Measurements from ENCODE around the gene TSHZ1.

Gene TSHZ1

DNA sequence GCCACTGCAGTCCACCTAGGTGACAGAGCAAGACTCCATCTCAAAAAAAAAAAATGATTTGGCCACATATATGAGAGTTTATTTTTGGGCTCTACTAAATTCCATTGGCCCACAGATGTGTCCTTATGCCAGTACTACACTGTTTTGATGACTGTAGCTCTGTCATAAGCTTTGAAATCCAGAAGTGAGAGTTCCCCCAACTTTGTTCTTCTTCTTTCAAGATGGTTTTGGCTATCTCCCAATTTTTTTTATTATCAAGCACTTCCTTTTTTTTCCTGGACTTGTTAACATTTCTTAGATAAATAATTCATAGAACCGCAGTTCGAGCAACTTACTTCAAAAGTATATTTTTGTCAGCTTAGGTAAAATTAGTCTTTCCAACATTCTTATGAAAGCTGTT is 96.9 kb downstream of the TSHZ1 start:
- Histone ChIP-seq H3K36me3 (ENCODE audit: insufficient read depth, low read length) (no peaks in the 10 kb centered on the region), H3K27me3 (ENCODE audit: insufficient read depth, low read length) (no peaks in the 10 kb centered on the region), H3K9ac (ENCODE audit: low read depth, low read length) (no peak overlapping the region), H3K4me3 (ENCODE audit: low read length) (no peak overlapping the region), H3K27ac (ENCODE audit: low read depth, low read length) (no peak overlapping the region), H3K9me3 (ENCODE audit: insufficient read depth, low read depth, low read length) (no peaks in the 10 kb centered on the region), H3K4me1 (ENCODE audit: insufficient read depth, low read length) (no peaks in the 10 kb centered on the region)
- whole genome bisulfite sequencing: no CpG with 5 or more reads among the region's 2 CpGs

DNA sequence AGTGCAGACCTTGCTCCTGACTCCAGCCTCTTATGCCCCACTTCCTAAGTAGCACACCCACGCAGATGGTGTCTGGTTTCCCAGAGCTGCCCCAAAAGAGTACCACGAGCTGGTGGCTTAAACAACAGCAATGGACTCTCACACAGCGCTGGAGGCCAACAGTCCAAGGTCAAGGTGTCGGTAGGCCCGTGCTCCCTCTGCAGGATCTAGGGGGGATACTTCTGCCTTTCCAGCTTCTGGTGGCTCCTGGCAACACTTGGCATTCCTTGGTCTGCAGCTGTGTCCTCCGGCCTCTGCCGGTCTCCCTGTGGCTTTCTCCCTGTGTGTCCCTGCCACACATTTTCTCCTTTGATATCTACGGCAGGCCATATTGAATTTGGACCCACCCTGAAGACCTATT is 99.0 kb downstream of the TSHZ1 start:
- Histone ChIP-seq H3K9ac (ENCODE audit: low read depth, low read length) (no peak overlapping the region), H3K9me3 (ENCODE audit: insufficient read depth, low read depth, low read length) (no peaks in the 10 kb centered on the region), H3K4me1 (ENCODE audit: insufficient read depth, low read length) (no peaks in the 10 kb centered on the region), H3K27me3 (ENCODE audit: insufficient read depth, low read length) (no peaks in the 10 kb centered on the region), H3K4me3 (ENCODE audit: low read length) (no peak overlapping the region), H3K36me3 (ENCODE audit: insufficient read depth, low read length) (no peaks in the 10 kb centered on the region), H3K27ac (ENCODE audit: low read depth, low read length) (no peak overlapping the region)
- 81% methylated on average over 8 of the region's 8 CpGs for WGBS

DNA sequence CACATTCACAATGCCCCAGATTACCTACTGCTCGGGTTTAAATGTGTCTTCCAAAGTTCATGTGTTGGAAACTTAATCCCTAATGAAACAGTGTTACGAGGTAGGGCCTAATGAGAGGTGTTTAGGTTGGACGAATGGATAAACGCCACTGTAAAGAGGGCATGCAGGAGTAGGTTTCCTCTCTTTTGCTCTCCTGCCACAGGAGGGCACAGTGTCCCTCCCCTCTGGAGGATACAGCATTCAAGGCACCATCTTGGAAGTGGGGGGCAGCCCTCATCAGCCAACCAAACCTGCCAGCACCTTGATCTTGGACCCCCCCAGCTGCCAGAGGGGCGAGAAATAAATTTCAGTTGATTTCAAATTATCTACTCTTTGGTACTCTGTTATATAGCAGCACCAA is 103.5 kb downstream of the TSHZ1 start:
- Histone ChIP-seq H3K4me3 (ENCODE audit: low read length) (no peak overlapping the region), H3K36me3 (ENCODE audit: insufficient read depth, low read length) (no peaks in the 10 kb centered on the region), H3K27ac (ENCODE audit: low read depth, low read length) (no peak overlapping the region), H3K27me3 (ENCODE audit: insufficient read depth, low read length) (no peaks in the 10 kb centered on the region), H3K9me3 (ENCODE audit: insufficient read depth, low read depth, low read length) (no peaks in the 10 kb centered on the region), H3K9ac (ENCODE audit: low read depth, low read length) (no peak overlapping the region), H3K4me1 (ENCODE audit: insufficient read depth, low read length) (no peaks in the 10 kb centered on the region)
- 92% methylated on average over 5 of the region's 5 CpGs for WGBS

DNA sequence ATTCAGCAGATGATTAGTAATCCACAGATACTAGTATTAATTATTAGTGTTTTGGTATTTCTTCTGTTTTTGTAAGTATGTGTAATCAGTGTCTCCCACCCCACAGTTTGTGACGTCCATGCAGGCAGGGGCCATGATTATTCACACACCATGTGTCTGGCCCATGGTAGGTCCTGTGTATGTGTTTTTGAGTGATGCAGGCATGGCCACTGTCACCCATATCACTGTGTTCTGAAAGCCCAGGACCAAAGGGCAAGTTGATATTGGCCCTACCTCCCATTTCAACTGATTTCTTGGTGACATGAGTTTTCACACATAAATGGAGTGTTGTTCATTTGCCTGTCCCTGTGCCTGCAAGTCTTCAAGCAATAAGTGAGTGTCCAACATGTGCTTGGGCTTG is 104.0 kb downstream of the TSHZ1 start:
- H3K27me3 ChIP-seq (ENCODE audit: insufficient read depth, low read length): no peaks in the 10 kb centered on the region
- no peaks in the 10 kb centered on the region for H3K36me3 ChIP-seq (ENCODE audit: insufficient read depth, low read length)
- WGBS: 100% methylated on average over 1 of the region's 1 CpG
- no peak overlapping the region for H3K4me3 ChIP-seq (ENCODE audit: low read length)
- H3K27ac ChIP-seq (ENCODE audit: low read depth, low read length): no peak overlapping the region
- H3K9ac ChIP-seq (ENCODE audit: low read depth, low read length): no peak overlapping the region
- H3K9me3 ChIP-seq (ENCODE audit: insufficient read depth, low read depth, low read length): no peaks in the 10 kb centered on the region
- H3K4me1 ChIP-seq (ENCODE audit: insufficient read depth, low read length): no peaks in the 10 kb centered on the region

DNA sequence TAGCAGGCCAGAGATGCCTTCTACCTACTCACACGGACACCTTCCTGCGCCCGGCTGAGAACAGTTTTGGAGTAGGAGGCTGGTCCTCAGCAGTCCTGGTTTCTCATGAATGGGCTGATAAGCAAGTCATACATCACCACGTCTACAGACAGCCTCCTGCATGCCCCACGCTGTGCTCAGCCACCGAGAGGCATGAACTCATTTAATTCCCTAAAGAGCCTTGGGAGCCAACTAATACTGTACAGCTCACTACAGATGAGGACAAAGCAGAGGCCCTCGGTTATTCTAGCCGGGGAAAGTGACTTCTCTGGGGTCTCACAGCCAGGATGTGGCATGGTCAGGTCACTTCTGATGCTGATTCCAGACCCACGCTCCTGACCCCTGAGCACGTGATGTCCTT is 105.6 kb downstream of the TSHZ1 start:
- Histone ChIP-seq H3K4me1 (ENCODE audit: insufficient read depth, low read length) (no peaks in the 10 kb centered on the region), H3K36me3 (ENCODE audit: insufficient read depth, low read length) (no peaks in the 10 kb centered on the region), H3K4me3 (ENCODE audit: low read length) (no peak overlapping the region), H3K9me3 (ENCODE audit: insufficient read depth, low read depth, low read length) (no peaks in the 10 kb centered on the region), H3K9ac (ENCODE audit: low read depth, low read length) (no peak overlapping the region), H3K27me3 (ENCODE audit: insufficient read depth, low read length) (no peaks in the 10 kb centered on the region), H3K27ac (ENCODE audit: low read depth, low read length) (no peak overlapping the region)
- 96% methylated on average over 10 of the region's 10 CpGs for WGBS

DNA sequence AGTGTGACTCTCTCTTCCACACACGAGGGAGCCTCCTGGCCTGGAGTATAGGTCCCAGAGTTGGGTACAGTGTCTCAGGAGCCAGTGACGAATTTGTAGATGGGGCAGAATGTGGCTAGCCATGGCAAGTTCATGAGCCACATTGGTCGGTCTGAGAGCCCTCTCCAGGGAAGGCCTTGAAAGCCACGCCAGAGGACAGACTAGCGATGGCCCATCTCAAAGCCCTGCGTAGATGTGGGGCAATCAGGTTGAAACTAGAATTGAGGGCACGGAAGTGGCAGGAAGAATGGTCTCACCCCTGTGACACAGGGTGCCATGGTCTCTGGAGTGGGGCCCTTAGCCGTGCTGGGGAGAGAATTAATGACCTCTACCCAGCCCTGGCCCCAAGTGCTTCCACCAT is 106.2 kb downstream of the TSHZ1 start:
- Histone ChIP-seq H3K36me3 (ENCODE audit: insufficient read depth, low read length) (no peaks in the 10 kb centered on the region), H3K9ac (ENCODE audit: low read depth, low read length) (no peak overlapping the region), H3K27ac (ENCODE audit: low read depth, low read length) (no peak overlapping the region), H3K4me1 (ENCODE audit: insufficient read depth, low read length) (no peaks in the 10 kb centered on the region), H3K9me3 (ENCODE audit: insufficient read depth, low read depth, low read length) (no peaks in the 10 kb centered on the region), H3K4me3 (ENCODE audit: low read length) (no peak overlapping the region), H3K27me3 (ENCODE audit: insufficient read depth, low read length) (no peaks in the 10 kb centered on the region)
- WGBS: 94% methylated on average over 8 of the region's 8 CpGs

DNA sequence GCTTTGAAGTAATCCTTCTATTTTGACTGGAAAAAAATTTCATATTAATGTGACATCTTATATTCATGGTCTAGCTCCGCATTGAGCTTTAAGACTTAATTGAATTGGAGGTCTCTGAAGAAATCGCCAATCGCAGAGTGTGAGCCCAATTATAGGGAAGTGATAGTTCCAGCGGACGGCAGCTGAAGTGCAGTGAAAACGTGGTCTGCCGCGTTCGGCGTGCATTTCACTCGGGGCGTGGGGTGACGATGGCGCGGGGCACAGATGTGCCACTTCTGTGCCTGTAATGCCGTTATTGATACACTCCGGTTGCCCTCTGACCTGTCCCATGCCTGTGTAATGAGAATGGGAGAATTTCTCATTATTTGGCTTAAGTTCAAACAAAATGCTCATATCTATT is 106.7 kb downstream of the TSHZ1 start:
- H3K9me3 ChIP-seq (ENCODE audit: insufficient read depth, low read depth, low read length): no peaks in the 10 kb centered on the region
- 98% methylated on average over 17 of the region's 17 CpGs for WGBS
- no peaks in the 10 kb centered on the region for H3K27me3 ChIP-seq (ENCODE audit: insufficient read depth, low read length)
- H3K4me1 ChIP-seq (ENCODE audit: insufficient read depth, low read length): no peaks in the 10 kb centered on the region
- no peak overlapping the region for H3K9ac ChIP-seq (ENCODE audit: low read depth, low read length)
- H3K36me3 ChIP-seq (ENCODE audit: insufficient read depth, low read length): no peaks in the 10 kb centered on the region
- no peak overlapping the region for H3K4me3 ChIP-seq (ENCODE audit: low read length)
- no peak overlapping the region for H3K27ac ChIP-seq (ENCODE audit: low read depth, low read length)

DNA sequence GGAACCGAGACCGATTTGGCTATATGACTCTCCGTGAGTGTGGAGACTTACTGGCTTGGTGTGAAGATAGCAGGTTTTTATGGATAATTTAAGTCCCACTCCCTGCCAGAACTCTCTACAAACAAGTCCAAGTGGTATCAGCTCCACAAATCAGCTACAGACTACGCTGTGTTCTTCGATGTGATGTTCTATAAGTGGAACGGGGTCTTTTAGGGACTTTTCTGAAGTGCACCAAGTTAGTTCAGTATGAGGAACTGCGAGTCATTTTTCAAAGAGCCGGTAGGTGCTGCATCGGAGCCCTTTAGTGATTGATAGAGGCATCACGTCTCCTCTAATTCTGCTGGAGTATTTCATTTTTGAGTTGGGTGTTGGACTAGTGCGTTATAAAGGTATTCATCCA is 107.1 kb downstream of the TSHZ1 start:
- H3K9ac ChIP-seq (ENCODE audit: low read depth, low read length): no peak overlapping the region
- H3K36me3 ChIP-seq (ENCODE audit: insufficient read depth, low read length): no peaks in the 10 kb centered on the region
- H3K4me1 ChIP-seq (ENCODE audit: insufficient read depth, low read length): no peaks in the 10 kb centered on the region
- no peak overlapping the region for H3K4me3 ChIP-seq (ENCODE audit: low read length)
- no peaks in the 10 kb centered on the region for H3K9me3 ChIP-seq (ENCODE audit: insufficient read depth, low read depth, low read length)
- WGBS: 96% methylated on average over 10 of the region's 11 CpGs
- no peak overlapping the region for H3K27ac ChIP-seq (ENCODE audit: low read depth, low read length)
- H3K27me3 ChIP-seq (ENCODE audit: insufficient read depth, low read length): no peaks in the 10 kb centered on the region

DNA sequence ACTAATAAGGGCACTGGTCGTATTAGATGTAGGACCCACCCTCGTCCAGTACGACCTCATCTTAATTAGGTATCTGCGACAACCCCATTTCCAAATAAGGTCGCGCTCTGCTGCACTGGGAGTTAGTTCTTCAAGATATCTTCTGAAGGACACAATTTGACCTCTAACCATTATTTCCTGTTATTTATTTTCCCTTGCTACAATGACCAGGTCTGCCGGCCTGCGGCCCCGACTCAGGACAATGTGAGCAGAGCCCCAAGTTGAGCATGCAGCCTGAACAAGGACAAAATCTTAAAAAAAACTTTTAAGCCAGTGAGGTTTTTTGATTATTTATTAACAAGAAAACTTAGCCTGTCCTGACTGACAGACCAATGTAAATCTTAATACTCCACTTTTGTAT is 109.3 kb downstream of the TSHZ1 start:
- no peaks in the 10 kb centered on the region for H3K4me1 ChIP-seq (ENCODE audit: insufficient read depth, low read length)
- WGBS: 97% methylated on average over 9 of the region's 9 CpGs

DNA sequence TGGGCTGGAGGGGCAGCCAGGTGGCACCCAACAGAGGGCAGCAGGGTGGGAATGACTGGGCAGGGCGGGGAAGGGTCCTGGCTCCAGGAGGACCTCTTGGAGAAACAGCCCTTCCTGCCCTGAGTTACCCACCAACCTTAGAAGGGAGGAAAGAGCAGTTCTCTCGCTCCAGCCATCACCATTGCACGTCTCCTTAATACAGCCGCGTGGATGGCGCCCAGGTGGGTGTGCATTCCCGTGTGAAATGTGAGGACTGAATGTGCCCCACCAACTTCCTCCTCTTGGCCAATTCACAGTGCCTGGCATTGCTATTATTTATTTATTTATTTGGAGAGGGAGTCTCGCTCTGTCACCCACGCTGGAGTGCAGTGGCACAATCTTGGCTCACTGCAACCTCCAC is 109.9 kb downstream of the TSHZ1 start:
- Histone ChIP-seq H3K4me1 (ENCODE audit: insufficient read depth, low read length) (no peaks in the 10 kb centered on the region), H3K4me3 (ENCODE audit: low read length) (no peak overlapping the region), H3K9me3 (ENCODE audit: insufficient read depth, low read depth, low read length) (0 out of 2 replicates have a peak, but pooled peaks cover 2% of the 10 kb centered on the region), H3K27me3 (ENCODE audit: insufficient read depth, low read length) (no peaks in the 10 kb centered on the region), H3K36me3 (ENCODE audit: insufficient read depth, low read length) (no peaks in the 10 kb centered on the region), H3K9ac (ENCODE audit: low read depth, low read length) (no peak overlapping the region), H3K27ac (ENCODE audit: low read depth, low read length) (no peak overlapping the region)
- 98% methylated on average over 9 of the region's 9 CpGs for WGBS

More for the DNA sequence above, 109.3 kb downstream of the TSHZ1 start:
- no peak overlapping the region for H3K4me3 ChIP-seq (ENCODE audit: low read length)
- no peaks in the 10 kb centered on the region for H3K36me3 ChIP-seq (ENCODE audit: insufficient read depth, low read length)
- no peak overlapping the region for H3K9ac ChIP-seq (ENCODE audit: low read depth, low read length)
- no peak overlapping the region for H3K27ac ChIP-seq (ENCODE audit: low read depth, low read length)
- H3K27me3 ChIP-seq (ENCODE audit: insufficient read depth, low read length): no peaks in the 10 kb centered on the region
- no peaks in the 10 kb centered on the region for H3K9me3 ChIP-seq (ENCODE audit: insufficient read depth, low read depth, low read length)

DNA sequence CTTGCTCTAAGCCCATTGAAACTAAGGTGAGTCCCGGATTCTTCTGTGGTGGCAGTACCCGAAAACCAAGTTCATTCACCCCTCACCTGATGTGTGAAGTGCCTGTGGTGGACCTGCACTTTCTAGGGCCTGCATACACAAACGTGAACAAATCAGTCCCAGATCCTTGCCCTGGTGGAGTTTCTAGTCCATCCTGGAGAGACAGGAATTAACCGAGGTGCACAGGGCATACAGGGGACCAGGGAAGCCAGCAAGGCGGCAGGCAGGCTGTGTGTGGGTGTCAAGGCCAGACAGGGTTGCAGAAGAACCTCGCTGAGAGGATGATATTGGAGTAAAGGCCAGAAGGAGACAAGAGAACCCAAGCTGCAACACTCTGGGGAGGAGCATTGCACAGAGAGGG is 110.8 kb downstream of the TSHZ1 start:
- Histone ChIP-seq H3K27ac (ENCODE audit: low read depth, low read length) (no peak overlapping the region), H3K27me3 (ENCODE audit: insufficient read depth, low read length) (no peaks in the 10 kb centered on the region), H3K4me1 (ENCODE audit: insufficient read depth, low read length) (no peaks in the 10 kb centered on the region), H3K36me3 (ENCODE audit: insufficient read depth, low read length) (no peaks in the 10 kb centered on the region), H3K9ac (ENCODE audit: low read depth, low read length) (no peak overlapping the region), H3K9me3 (ENCODE audit: insufficient read depth, low read depth, low read length) (peaks cover 8% of the 10 kb centered on the region; the same call in 1 of the 2 replicates), H3K4me3 (ENCODE audit: low read length) (no peak overlapping the region)
- 92% methylated on average over 6 of the region's 6 CpGs for WGBS

DNA sequence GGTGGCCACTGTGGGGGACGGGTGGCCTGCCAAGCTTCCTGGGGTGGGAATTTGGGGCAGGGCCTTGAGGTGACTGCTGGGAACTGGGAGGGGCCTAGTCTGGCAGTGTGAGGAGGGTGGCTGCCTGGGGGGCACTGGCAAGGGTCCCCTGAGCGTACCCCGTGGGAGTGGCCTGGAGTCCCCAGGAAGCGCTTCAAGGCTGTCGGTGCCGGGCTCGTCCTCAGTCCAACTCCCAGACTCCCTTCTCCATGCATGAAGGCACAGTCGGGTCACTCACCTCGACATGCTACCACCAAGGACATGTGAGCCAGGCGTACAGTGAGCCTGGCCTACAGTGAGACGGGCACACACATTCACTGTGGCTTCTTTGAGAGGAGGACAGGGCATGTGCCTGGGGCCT is 111.6 kb downstream of the TSHZ1 start:
- peaks cover 15% of the 10 kb centered on the region; the same call in 1 of the 2 replicates for H3K9me3 ChIP-seq (ENCODE audit: insufficient read depth, low read depth, low read length)
- 97% methylated on average over 11 of the region's 11 CpGs for WGBS
- H3K9ac ChIP-seq (ENCODE audit: low read depth, low read length): no peak overlapping the region
- no peak overlapping the region for H3K4me3 ChIP-seq (ENCODE audit: low read length)
- no peak overlapping the region for H3K27ac ChIP-seq (ENCODE audit: low read depth, low read length)
- H3K27me3 ChIP-seq (ENCODE audit: insufficient read depth, low read length): no peaks in the 10 kb centered on the region
- H3K36me3 ChIP-seq (ENCODE audit: insufficient read depth, low read length): no peaks in the 10 kb centered on the region
- no peaks in the 10 kb centered on the region for H3K4me1 ChIP-seq (ENCODE audit: insufficient read depth, low read length)

Data from HUES64 (cell line).